Panc1 (cell line): ENCODE data around the gene TSHZ2. TPM values are rescaled to one million over a fixed set of nuclear protein-coding genes. Genes with fewer than 3 reads are reported as not detected.

Experiments used
- ATAC-seq: fragments of 200-7000 bp; cut with Tn5 transposase; 2 replicates; pipeline ENCODE4 v1.9.1; 2020; ENCODE audit warnings: mild to moderate bottlenecking, moderate library complexity
- BruUV-seq: library from RNA; stranded (reverse); fragments of 400-500 nt; replicated peaks from 2 replicates; lab custom pipeline; 2021; lab: Mats Ljungman, UMichigan
- CTCF ChIA-PET: fragments of 300-600 bp; sonication (Branson Sonifier 250); formaldehyde crosslinking; loops from one replicate; lab custom pipeline; 2022; ENCODE audit warnings: antibody characterized with exemption; lab: Charles Lee
- POLR2A ChIA-PET: fragments of 300-600 bp; sonication (Branson Sonifier 250); formaldehyde crosslinking; loops from one replicate; lab custom pipeline; 2022; ENCODE audit warnings: antibody characterized with exemption; lab: Charles Lee
- DNase-seq: peaks from one replicate; pipeline ENCODE4 v3.0.0-alpha.2; 2010; ENCODE audit warnings: low read depth, low spot score
- H3K27ac ChIP-seq: 2 replicates; pipeline ENCODE4 v1.5.1; 2011; ENCODE audit warnings: mild to moderate bottlenecking, low read length, inconsistent platforms
- H3K27me3 ChIP-seq: fragments of 200-500 bp; sonication (Bioruptor generic); 2 replicates; pipeline ENCODE4 v1.6.0; 2014; ENCODE audit warnings: low read length, inconsistent platforms; ENCODE audit not compliant: control insufficient read depth, insufficient read depth
- H3K36me3 ChIP-seq: fragments of 200-500 bp; sonication (Bioruptor generic); 2 replicates; pipeline ENCODE4 v1.5.1; 2014; ENCODE audit warnings: inconsistent platforms, mild to moderate bottlenecking, low read length, moderate library complexity; ENCODE audit not compliant: control insufficient read depth, insufficient read depth
- H3K4me1 ChIP-seq: 2 replicates; pipeline ENCODE4 v1.5.1; 2011; ENCODE audit warnings: inconsistent platforms, mild to moderate bottlenecking, low read length, moderate library complexity; ENCODE audit not compliant: control insufficient read depth, insufficient read depth
- H3K4me3 ChIP-seq, 2 experiments: 2 replicates each; pipeline ENCODE4 v1.5.1; 2011 to 2012; ENCODE audit warnings: low read depth in 2 of 2, low read length in 2 of 2, mild to moderate bottlenecking in 2 of 2, inconsistent platforms in 1 of 2, moderate library complexity in 1 of 2
- H3K9me3 ChIP-seq: fragments of 200-500 bp; sonication (Bioruptor generic); 2 replicates; pipeline ENCODE4 v1.5.1; 2014; ENCODE audit warnings: low read depth, mild to moderate bottlenecking, inconsistent platforms, low read length, moderate library complexity; ENCODE audit not compliant: control insufficient read depth, insufficient read depth
- POLR2AphosphoS5 ChIP-seq: IDR thresholded peaks from 2 replicates; pipeline ENCODE4 v1.6.1; 2012; ENCODE audit warnings: mild to moderate bottlenecking, low read depth, low read length, moderate library complexity
- in situ Hi-C: cut with HindIII; loops from 2 replicates; pipeline ENCODE4 v1.10.0; 2016; ENCODE audit warnings: low sequenced_read_pairs, low pct_unique_long_range_greater_than_20kb
- intact Hi-C: fragments of 100-400 bp; cut with micrococcal nuclease; formaldehyde crosslinking; loops from one replicate; pipeline ENCODE4 v1.10.0; 2022; ENCODE audit not compliant: unreplicated experiment
- total RNA-seq: library from RNA; stranded (reverse); gene quantifications from one replicate; pipeline ENCODE4 v1.2.1, GENCODE V29; 2021; ENCODE audit not compliant: unreplicated experiment
- TF ChIP-seq, protein P1 (sequence below), 2 experiments: IDR thresholded peaks; 2 replicates each; pipeline ENCODE4 v1.6.1; 2011 to 2012; ENCODE audit warnings: low read depth in 2 of 2, control low read depth in 1 of 2, low read length in 1 of 2, mild to moderate bottlenecking in 1 of 2, moderate library complexity in 1 of 2; ENCODE audit not compliant: insufficient read depth in 1 of 2
- TF ChIP-seq, protein P2 (sequence below): fragments of 450-650 bp; IDR thresholded peaks from 2 replicates; pipeline ENCODE4 v1.5.1; 2017; ENCODE audit warnings: mild to moderate bottlenecking

TSHZ2 gene
- total RNA-seq, 1 experiment from 2014 or later, result 0.36 TPM

GRCh38 chr20:53122853-53123252 lies 150.7 kb downstream of the TSHZ2 start:
- TF ChIP-seq, protein P1, sequence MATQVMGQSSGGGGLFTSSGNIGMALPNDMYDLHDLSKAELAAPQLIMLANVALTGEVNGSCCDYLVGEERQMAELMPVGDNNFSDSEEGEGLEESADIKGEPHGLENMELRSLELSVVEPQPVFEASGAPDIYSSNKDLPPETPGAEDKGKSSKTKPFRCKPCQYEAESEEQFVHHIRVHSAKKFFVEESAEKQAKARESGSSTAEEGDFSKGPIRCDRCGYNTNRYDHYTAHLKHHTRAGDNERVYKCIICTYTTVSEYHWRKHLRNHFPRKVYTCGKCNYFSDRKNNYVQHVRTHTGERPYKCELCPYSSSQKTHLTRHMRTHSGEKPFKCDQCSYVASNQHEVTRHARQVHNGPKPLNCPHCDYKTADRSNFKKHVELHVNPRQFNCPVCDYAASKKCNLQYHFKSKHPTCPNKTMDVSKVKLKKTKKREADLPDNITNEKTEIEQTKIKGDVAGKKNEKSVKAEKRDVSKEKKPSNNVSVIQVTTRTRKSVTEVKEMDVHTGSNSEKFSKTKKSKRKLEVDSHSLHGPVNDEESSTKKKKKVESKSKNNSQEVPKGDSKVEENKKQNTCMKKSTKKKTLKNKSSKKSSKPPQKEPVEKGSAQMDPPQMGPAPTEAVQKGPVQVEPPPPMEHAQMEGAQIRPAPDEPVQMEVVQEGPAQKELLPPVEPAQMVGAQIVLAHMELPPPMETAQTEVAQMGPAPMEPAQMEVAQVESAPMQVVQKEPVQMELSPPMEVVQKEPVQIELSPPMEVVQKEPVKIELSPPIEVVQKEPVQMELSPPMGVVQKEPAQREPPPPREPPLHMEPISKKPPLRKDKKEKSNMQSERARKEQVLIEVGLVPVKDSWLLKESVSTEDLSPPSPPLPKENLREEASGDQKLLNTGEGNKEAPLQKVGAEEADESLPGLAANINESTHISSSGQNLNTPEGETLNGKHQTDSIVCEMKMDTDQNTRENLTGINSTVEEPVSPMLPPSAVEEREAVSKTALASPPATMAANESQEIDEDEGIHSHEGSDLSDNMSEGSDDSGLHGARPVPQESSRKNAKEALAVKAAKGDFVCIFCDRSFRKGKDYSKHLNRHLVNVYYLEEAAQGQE (IDR thresholded peaks at IDR 0.05; ENCODE audit: insufficient read depth in 1 of 2, low read depth in 2 of 2, low read length in 1 of 2), result no peak
- TF ChIP-seq POLR2AphosphoS5, result no peak
- TF ChIP-seq, protein P2, sequence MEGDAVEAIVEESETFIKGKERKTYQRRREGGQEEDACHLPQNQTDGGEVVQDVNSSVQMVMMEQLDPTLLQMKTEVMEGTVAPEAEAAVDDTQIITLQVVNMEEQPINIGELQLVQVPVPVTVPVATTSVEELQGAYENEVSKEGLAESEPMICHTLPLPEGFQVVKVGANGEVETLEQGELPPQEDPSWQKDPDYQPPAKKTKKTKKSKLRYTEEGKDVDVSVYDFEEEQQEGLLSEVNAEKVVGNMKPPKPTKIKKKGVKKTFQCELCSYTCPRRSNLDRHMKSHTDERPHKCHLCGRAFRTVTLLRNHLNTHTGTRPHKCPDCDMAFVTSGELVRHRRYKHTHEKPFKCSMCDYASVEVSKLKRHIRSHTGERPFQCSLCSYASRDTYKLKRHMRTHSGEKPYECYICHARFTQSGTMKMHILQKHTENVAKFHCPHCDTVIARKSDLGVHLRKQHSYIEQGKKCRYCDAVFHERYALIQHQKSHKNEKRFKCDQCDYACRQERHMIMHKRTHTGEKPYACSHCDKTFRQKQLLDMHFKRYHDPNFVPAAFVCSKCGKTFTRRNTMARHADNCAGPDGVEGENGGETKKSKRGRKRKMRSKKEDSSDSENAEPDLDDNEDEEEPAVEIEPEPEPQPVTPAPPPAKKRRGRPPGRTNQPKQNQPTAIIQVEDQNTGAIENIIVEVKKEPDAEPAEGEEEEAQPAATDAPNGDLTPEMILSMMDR, result no peak

GRCh38 chr20:53124075-53124551 lies 152.0 kb downstream of the TSHZ2 start:
- no peak overlapping the region for H3K4me3 ChIP-seq
- ChIA-PET CTCF (no interaction called here), POLR2A (no interaction called here)
- no peaks in the 10 kb centered on the region for H3K36me3 ChIP-seq
- H3K27me3 ChIP-seq, result peaks cover 5% of the 10 kb centered on the region
- ATAC-seq (no peak), DNase-seq (no peak)
- no TSS peak for BruUV-seq
- TF ChIP-seq, protein P1 (IDR thresholded peaks at IDR 0.05; ENCODE audit: insufficient read depth in 1 of 2, low read depth in 2 of 2, low read length in 1 of 2), result no peak
- TF ChIP-seq, protein P2, result no peak
- no peaks in the 10 kb centered on the region for H3K9me3 ChIP-seq
- no peaks in the 10 kb centered on the region for H3K4me1 ChIP-seq
- intact Hi-C loops, result no loop called here
- in situ Hi-C loops, result no loop called here
- no peak overlapping the region for H3K27ac ChIP-seq

More at GRCh38 chr20:53122853-53123252, 150.7 kb downstream of the TSHZ2 start:
- no peak for DNase-seq
- no peak for ATAC-seq
- Histone ChIP-seq H3K4me1 (no peaks in the 10 kb centered on the region), H3K36me3 (no peaks in the 10 kb centered on the region), H3K4me3 (no peak overlapping the region), H3K27ac (no peak overlapping the region), H3K9me3 (no peaks in the 10 kb centered on the region), H3K27me3 (peaks cover 5% of the 10 kb centered on the region)
- no TSS peak for BruUV-seq
- POLR2A ChIA-PET, result no interaction called here
- intact Hi-C loops (no loop called here), in situ Hi-C loops (no loop called here)
- CTCF ChIA-PET, result no interaction called here
